Measurements from ENCODE around the gene FKBP14. TPM values are rescaled to one million over a fixed set of nuclear protein-coding genes. Genes with fewer than 3 reads are reported as not detected.
"Not testable (repeated sequence)": the region's sequence is repeated elsewhere in the genome, so short reads cannot be mapped to it uniquely, and the experiment has no call there.

Gene FKBP14
- total and polyA plus RNA-seq, 4 donors = 4.9 to 25.9 (median 15.4) TPM

GRCh38 chr7:29969738-29970137, 56.8 kb downstream of the FKBP14 start:
- Histone ChIP-seq H3K4me1 (ENCODE audit: control insufficient read depth in 1 of 2, insufficient read depth in 2 of 2, low read length in 2 of 2) (peaks cover 0 to 4% of the 10 kb centered on the region in 2 donors), H3K27ac (ENCODE audit: low read depth in 1 of 2, low read length in 2 of 2) (no peak overlapping the region)
- no peak for ATAC-seq (ENCODE audit: low FRiP score)

GRCh38 chr7:29968683-29969395, 57.7 kb downstream of the FKBP14 start:
- intact Hi-C loops (cut with DNase I) = no loop called here

More at GRCh38 chr7:29969738-29970137, 56.8 kb downstream of the FKBP14 start:
- 87% methylated on average over 2 of the region's 2 CpGs for WGBS, 2 donors
- H3K9me3 ChIP-seq (ENCODE audit: control insufficient read depth, low read length) = no peaks in the 10 kb centered on the region
- H3K36me3 ChIP-seq (ENCODE audit: control insufficient read depth in 1 of 2, insufficient read depth in 2 of 2, low read length in 1 of 2) = peaks cover 0 to 5% of the 10 kb centered on the region in 2 donors
- intact Hi-C loops (cut with DNase I) = no loop called here
- H3K27me3 ChIP-seq (ENCODE audit: control insufficient read depth in 1 of 2, insufficient read depth in 2 of 2, low read length in 1 of 2) = no peaks in the 10 kb centered on the region
- H3K4me3 ChIP-seq (ENCODE audit: low read length in 2 of 2) = no peak overlapping the region
- DNase-seq = no peak

GRCh38 chr7:29965030-29965429, 61.5 kb downstream of the FKBP14 start:
- Histone ChIP-seq H3K36me3 (ENCODE audit: control insufficient read depth in 1 of 2, insufficient read depth in 2 of 2, low read length in 1 of 2) (peaks cover 4 to 5% of the 10 kb centered on the region in 2 donors), H3K27me3 (ENCODE audit: control insufficient read depth in 1 of 2, insufficient read depth in 2 of 2, low read length in 1 of 2) (no peaks in the 10 kb centered on the region), H3K9me3 (ENCODE audit: control insufficient read depth, low read length) (no peaks in the 10 kb centered on the region), H3K4me3 (ENCODE audit: low read length in 2 of 2) (no peak overlapping the region), H3K4me1 (ENCODE audit: control insufficient read depth in 1 of 2, insufficient read depth in 2 of 2, low read length in 2 of 2) (peaks cover 0 to 4% of the 10 kb centered on the region in 2 donors), H3K27ac (ENCODE audit: low read depth in 1 of 2, low read length in 2 of 2) (no peak overlapping the region)
- ATAC-seq (ENCODE audit: low FRiP score) (no peak), DNase-seq (no peak)
- intact Hi-C loops (cut with DNase I) = no loop called here
- 58 to 67% methylated on average over 3 of the region's 3 CpGs for WGBS, 2 donors

More at GRCh38 chr7:29968683-29969395, 57.7 kb downstream of the FKBP14 start:
- Histone ChIP-seq H3K36me3 (ENCODE audit: control insufficient read depth in 1 of 2, insufficient read depth in 2 of 2, low read length in 1 of 2) (peaks cover 0 to 5% of the 10 kb centered on the region in 2 donors), H3K4me3 (ENCODE audit: low read length in 2 of 2) (no peak overlapping the region), H3K4me1 (ENCODE audit: control insufficient read depth in 1 of 2, insufficient read depth in 2 of 2, low read length in 2 of 2) (peaks cover 0 to 4% of the 10 kb centered on the region in 2 donors), H3K9me3 (ENCODE audit: control insufficient read depth, low read length) (no peaks in the 10 kb centered on the region), H3K27me3 (ENCODE audit: control insufficient read depth in 1 of 2, insufficient read depth in 2 of 2, low read length in 1 of 2) (no peaks in the 10 kb centered on the region), H3K27ac (ENCODE audit: low read depth in 1 of 2, low read length in 2 of 2) (no peak overlapping the region)
- DNase-seq = no peak
- no peak for ATAC-seq (ENCODE audit: low FRiP score)
- 85 to 87% methylated on average over 12 of the region's 12 CpGs for WGBS, 2 donors

GRCh38 chr7:29962035-29962434, 64.5 kb downstream of the FKBP14 start:
- ATAC-seq (ENCODE audit: low FRiP score) (no peak), DNase-seq (no peak)
- Histone ChIP-seq H3K4me3 (ENCODE audit: low read length in 2 of 2) (no peak overlapping the region), H3K36me3 (ENCODE audit: control insufficient read depth in 1 of 2, insufficient read depth in 2 of 2, low read length in 1 of 2) (peaks cover 0 to 4% of the 10 kb centered on the region in 2 donors), H3K9me3 (ENCODE audit: control insufficient read depth, low read length) (no peaks in the 10 kb centered on the region), H3K4me1 (ENCODE audit: control insufficient read depth in 1 of 2, insufficient read depth in 2 of 2, low read length in 2 of 2) (no peaks in the 10 kb centered on the region), H3K27ac (ENCODE audit: low read depth in 1 of 2, low read length in 2 of 2) (no peak overlapping the region), H3K27me3 (ENCODE audit: control insufficient read depth in 1 of 2, insufficient read depth in 2 of 2, low read length in 1 of 2) (no peaks in the 10 kb centered on the region)
- WGBS, 2 donors = 97 to 100% methylated on average over 1 of the region's 1 CpG
- intact Hi-C loops (cut with DNase I) = no loop called here

GRCh38 chr7:29961611-29962010, 64.9 kb downstream of the FKBP14 start:
- H3K27ac ChIP-seq (ENCODE audit: low read depth in 1 of 2, low read length in 2 of 2); DNase-seq; ATAC-seq (ENCODE audit: low FRiP score); H3K36me3 ChIP-seq (ENCODE audit: control insufficient read depth in 1 of 2, insufficient read depth in 2 of 2, low read length in 1 of 2); H3K4me1 ChIP-seq (ENCODE audit: control insufficient read depth in 1 of 2, insufficient read depth in 2 of 2, low read length in 2 of 2); H3K27me3 ChIP-seq (ENCODE audit: control insufficient read depth in 1 of 2, insufficient read depth in 2 of 2, low read length in 1 of 2); H3K9me3 ChIP-seq (ENCODE audit: control insufficient read depth, low read length); intact Hi-C loops (cut with DNase I); H3K4me3 ChIP-seq (ENCODE audit: low read length in 2 of 2): not testable (repeated sequence)
- WGBS, 2 donors = 90 to 97% methylated on average over 6 to 19 of the region's 19 CpGs

Other genes starting within 250 kb of the FKBP14 start
- 1 to 10 TPM; 2.1 to 2.4 TPM for gene WIPF3, start 220.2 kb downstream of the FKBP14 start, total RNA-seq
- 1 to 10 TPM; 3.4 to 4.3 TPM for gene WIPF3, start 220.2 kb downstream of the FKBP14 start, polyA plus RNA-seq
- 10 to 100 TPM; 48.1 to 71.9 TPM for gene SCRN1, start 36.9 kb downstream of the FKBP14 start, total RNA-seq
- gene SCRN1, start 36.9 kb downstream of the FKBP14 start, polyA plus RNA-seq = 10 to 100 TPM; 30.8 to 40.7 TPM
- gene PLEKHA8, start 1.7 kb upstream of the FKBP14 start, total RNA-seq = 10 to 100 TPM; 13.5 to 17.1 TPM
- gene PLEKHA8, start 1.7 kb upstream of the FKBP14 start, polyA plus RNA-seq = 1 to 10 TPM; 3.1 to 5.5 TPM
- gene MTURN, start 108.3 kb upstream of the FKBP14 start, total RNA-seq = 10 to 100 TPM; 43.4 to 72.5 TPM
- gene MTURN, start 108.3 kb upstream of the FKBP14 start, polyA plus RNA-seq = 100 to 1,000 TPM in 1 of 2 donors, 10 to 100 TPM in 1; 44.5 to 110 TPM